Measurements from ENCODE around the gene PHLDB1.

PHLDB1 gene

GRCh38 chr11:118631142-118631909 lies 23.9 kb downstream of the PHLDB1 start:
- TF ChIP-seq CTCF (IDR thresholded peaks at IDR 0.05) = no peak
- Histone ChIP-seq H3K27ac (peak overlapping the region in 1 of 2 donors; percentile 1), H3K4me3 (no peak overlapping the region)
- DNase-seq (ENCODE audit: low spot score) = no peak

GRCh38 chr11:118632577-118633318 lies 25.3 kb downstream of the PHLDB1 start:
- no peak for TF ChIP-seq CTCF (IDR thresholded peaks at IDR 0.05)
- DNase-seq (ENCODE audit: low spot score) = no peak
- Histone ChIP-seq H3K27ac (peak overlapping the region in 1 of 2 donors; percentile 91), H3K4me3 (no peak overlapping the region)

- no peak for DNase-seq (ENCODE audit: low spot score)
- H3K4me3 ChIP-seq = no peak overlapping the region
- TF ChIP-seq CTCF (IDR thresholded peaks at IDR 0.05) = no peak
- H3K27ac ChIP-seq = peak overlapping the region; percentile 73 to 91
Observed at GRCh38 chr11:118633319-118633690, 25.9 kb downstream of the PHLDB1 start.

GRCh38 chr11:118633979-118634378 lies 26.6 kb downstream of the PHLDB1 start:
- TF ChIP-seq CTCF (IDR thresholded peaks at IDR 0.05) = no peak
- peak overlapping the region; percentile 61 for H3K4me3 ChIP-seq
- peak overlapping the region; percentile 73 to 91 for H3K27ac ChIP-seq
- DNase-seq (ENCODE audit: low spot score) = no peak

GRCh38 chr11:118634431-118635236 lies 27.2 kb downstream of the PHLDB1 start:
- Histone ChIP-seq H3K27ac (peak overlapping the region; percentile 73 to 91), H3K4me3 (peak overlapping the region; percentile 61)
- DNase-seq (ENCODE audit: low spot score) = peak; percentile 88
- no peak for TF ChIP-seq CTCF (IDR thresholded peaks at IDR 0.05)

- Histone ChIP-seq H3K4me3 (peak overlapping the region; percentile 61), H3K27ac (peak overlapping the region; percentile 73 to 91)
- no peak for DNase-seq (ENCODE audit: low spot score)
- no peak for TF ChIP-seq CTCF (IDR thresholded peaks at IDR 0.05)
Observed at GRCh38 chr11:118635237-118635591, 27.8 kb downstream of the PHLDB1 start.
